Right hindlimb (tissue), 1 donor: ENCODE measurements around the gene PSD4.

Source experiments
- DNase-seq: peaks from one replicate; pipeline ENCODE4 v3.0.0-alpha.2; 2018

PSD4 gene

DNA sequence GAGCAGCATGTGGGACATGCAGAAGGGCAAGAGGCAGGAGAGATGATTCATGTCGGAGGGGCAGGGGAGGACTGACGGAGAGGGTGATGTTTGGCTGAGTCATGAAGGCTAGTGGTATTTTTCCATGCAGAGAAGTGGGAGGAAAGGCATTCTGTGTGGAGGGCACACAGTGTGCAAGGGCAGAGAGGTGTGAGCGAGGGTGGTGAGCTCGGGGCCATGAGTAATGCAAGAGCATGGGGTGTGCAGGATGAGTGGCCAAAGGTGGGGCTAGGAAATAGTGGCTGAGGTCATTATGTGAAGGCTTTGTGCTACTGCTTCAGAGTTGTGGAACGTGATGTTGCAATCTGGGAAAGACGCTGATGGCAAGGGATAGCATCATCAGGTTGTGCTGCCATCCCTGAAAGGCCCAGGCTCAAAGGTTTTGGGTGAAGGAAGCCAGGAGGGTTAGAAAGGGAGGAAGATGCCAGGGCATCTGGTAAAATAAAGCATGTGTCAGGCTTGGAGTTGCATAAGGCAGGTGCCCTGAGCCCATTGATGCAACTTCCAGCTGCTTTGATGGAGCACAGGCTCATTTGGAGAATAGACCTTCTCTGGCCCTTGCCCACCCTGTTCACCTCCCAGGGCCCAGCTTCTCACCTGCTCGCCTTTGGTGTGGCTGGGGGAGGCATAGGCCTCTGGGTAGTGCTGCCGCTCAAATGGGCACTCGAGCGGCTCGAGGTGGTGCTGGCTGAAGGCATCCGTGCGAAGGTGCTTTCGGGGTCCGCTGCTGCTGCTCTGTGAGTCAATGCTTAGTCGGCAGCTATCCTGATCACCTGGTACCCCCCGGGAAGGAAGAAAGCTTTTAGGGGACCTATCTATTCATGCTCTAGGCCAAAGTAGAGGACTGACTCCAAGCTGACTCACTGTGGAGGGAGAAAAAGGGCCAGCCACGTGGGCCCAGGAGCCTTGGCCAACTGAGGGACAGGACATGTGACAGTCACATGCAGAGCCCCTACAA lies 67.4 kb downstream of the PSD4 start:
- DNase-seq: no peak

DNA sequence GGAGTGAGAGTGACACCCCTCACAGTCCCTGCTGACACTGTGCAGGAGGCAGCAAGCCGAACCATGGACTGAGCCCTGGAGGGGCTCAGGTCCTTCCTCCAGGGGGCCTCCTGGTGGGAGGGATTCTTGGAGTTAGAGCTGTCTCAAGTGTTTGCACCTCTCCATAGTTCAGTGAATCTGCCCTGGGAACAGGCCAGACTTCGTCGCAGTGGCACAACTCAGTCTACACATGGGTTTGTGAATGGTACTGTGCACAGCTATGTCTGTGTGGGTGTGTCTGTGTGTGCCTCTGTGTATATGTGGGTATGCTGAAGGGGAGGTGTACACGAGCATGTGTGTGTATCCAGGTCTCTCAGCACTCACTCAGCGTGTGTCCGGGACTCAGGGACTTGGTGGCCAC lies 68.6 kb downstream of the PSD4 start:
- DNase-seq: no peak

GRCh38 chr2:113245276-113245711 lies 71.5 kb downstream of the PSD4 start:
- no peak for DNase-seq

- DNase-seq: no peak
These were observed 72.8 kb downstream of the PSD4 start for GRCh38 chr2:113246606-113247005.

- peak; percentile 79 for DNase-seq
These were observed 75.4 kb downstream of the PSD4 start for GRCh38 chr2:113248997-113249770.

- DNase-seq: no peak
These were observed 77.3 kb downstream of the PSD4 start for GRCh38 chr2:113251118-113251517.

GRCh38 chr2:113252047-113252590 lies 78.3 kb downstream of the PSD4 start:
- DNase-seq: no peak

- DNase-seq: no peak
These were observed 79.7 kb downstream of the PSD4 start for GRCh38 chr2:113253453-113253852.

- DNase-seq: no peak
These were observed 81.6 kb downstream of the PSD4 start for GRCh38 chr2:113255140-113256070.

GRCh38 chr2:113257516-113258264 lies 83.9 kb downstream of the PSD4 start:
- DNase-seq: no peak

DNA sequence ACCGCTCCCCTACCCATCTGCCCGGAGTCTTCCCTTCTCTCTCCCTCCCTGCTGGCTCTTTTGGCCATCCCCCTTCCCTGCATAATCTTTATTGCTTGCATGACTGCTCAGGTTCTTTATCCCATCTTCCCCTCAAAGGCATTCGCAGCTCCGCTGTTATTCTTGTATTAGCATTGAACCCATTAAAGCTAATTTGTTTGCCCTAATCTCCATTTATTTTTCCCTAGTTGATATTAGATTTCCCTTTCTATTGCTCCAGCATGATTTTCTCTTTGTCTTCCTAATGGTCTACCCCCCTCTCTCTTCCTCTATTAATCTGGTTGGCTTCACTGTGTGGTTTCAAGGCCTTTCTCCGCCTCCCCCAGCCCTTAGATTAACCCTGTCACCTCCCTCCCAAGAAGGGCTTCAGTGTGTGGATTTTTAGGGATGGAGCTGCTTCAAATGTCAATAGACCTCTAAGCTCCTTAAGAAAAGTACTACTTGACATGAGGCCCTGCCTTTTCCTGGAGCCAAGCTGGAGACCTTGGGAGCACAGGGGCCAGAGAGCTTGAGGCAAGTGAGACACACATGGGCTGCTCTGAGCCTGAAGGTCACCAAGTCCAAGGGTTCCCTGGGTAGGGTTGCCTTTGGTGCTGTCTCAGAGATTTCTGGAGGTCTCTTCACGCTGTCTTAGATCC lies 84.8 kb downstream of the PSD4 start:
- no peak for DNase-seq
